GM18511 (cell line): ENCODE measurements around the gene CLEC16A.

Experiments used
- ATAC-seq: cut with Tn5 transposase; IDR thresholded peaks from one replicate; pipeline ENCODE4 v1.9.1; 2021; ENCODE audit warnings: mild to moderate bottlenecking, moderate library complexity; ENCODE audit not compliant: unreplicated experiment

The CLEC16A gene

DNA sequence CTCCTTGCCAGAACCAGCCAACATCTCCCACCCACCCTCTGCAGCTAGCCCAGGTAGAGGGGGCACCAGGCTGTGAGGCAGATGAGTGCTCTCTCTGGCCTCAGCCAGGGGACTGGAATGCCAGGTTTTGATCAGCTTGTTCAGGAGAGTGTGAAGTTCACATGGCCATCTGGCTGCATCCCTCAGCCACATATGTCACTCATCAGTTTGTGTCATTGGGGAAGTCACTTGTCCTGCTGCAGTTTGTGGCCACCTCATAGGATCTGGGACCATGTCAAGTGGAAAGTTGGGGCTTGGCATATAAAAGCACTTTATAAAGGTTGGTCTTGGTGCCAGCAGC is 164.1 kb downstream of the CLEC16A start:
- no peak for ATAC-seq

GRCh38 chr16:11109566-11109965 is 165.2 kb downstream of the CLEC16A start:
- no peak for ATAC-seq

GRCh38 chr16:11111150-11111549 is 166.8 kb downstream of the CLEC16A start:
- no peak for ATAC-seq

- ATAC-seq: no peak
These were observed 167.7 kb downstream of the CLEC16A start for GRCh38 chr16:11111856-11112634.

- no peak for ATAC-seq
These were observed 168.5 kb downstream of the CLEC16A start for GRCh38 chr16:11112723-11113348.

DNA sequence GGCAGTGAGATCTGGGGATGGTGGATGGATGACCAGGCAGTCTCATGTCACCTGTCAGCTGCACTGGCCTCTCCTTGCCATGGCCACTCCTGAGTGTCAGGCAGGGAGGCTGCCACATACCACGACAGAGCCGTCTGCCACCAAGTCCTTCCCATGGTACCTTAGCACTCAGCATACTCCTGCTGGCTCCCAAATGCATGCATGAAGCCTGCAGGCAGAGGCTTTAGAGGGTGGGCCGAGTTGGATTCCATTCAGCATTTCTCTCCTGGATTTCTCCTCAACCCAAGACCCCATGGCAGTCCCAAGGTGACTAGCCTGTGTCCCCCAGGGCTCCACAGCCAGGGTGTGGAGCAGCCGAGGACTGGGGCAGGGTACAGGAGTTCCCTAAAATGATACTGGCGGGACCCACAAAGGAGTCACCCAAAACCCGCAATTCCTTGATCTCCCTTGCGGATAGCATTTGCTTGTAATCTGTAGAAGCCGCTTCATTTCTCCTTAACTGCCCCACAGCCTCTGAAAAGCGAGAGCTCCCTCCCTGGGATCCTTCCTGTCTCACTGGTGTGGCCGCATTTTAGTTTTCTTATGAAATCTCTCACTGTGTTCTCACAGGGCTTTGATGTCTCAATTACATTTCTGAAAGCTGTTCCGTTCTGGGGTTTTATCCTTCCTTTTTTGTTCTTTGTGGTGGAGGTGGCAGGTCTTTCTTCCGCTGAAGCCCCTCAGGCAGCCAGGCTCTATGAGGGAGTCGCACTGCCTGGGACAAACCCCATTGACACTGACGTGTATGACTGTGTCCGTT is 170.2 kb downstream of the CLEC16A start:
- no peak for ATAC-seq

DNA sequence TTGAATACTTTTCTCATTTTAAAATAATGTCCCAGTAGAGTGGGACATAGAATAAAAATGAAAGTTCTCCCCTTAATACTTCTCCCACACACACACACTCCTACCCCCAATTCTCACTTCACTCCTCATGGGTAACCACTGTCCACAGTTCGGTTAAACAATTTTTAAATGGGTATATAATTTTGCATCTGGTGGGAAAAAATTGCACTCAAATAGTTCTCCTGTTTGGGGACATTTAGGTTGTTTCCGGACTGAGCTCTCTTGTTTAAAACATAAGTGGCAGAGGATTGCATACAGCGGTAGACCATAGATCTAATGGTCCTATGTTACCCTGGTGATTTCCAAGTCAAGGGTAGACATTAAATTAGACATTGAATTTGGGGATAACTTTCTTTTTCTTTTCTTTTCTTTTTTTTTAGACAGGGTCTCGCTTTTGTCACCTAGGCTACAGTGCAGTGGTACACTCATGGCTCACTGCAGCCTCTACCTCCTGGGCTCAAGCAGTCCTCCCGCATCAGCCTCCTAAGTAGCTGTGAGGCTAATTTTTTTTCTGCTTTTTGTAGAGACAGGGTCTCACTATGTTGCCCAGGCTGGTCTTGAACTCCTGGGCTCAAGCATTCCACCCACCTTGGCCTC is 173.3 kb downstream of the CLEC16A start:
- ATAC-seq: no peak

DNA sequence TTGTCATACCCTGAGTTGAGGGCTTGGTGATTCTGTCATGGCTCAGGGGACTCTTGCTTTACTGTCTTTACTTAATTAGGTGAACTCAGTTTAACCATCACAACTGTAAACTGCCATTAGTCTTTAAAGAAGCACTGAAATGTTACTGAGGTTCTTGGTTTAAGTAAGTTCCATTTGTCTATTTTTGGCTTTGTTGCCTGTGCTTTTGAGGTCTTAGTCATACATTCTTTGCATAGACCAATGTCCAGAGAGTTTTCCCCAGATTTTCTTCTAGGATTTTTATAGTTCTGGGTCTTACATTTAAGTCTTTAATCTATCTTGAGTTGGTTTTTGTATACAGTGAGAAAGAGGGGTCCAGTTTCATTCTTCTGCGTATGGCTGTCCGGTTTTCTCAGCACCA is 174.1 kb downstream of the CLEC16A start:
- no peak for ATAC-seq

DNA sequence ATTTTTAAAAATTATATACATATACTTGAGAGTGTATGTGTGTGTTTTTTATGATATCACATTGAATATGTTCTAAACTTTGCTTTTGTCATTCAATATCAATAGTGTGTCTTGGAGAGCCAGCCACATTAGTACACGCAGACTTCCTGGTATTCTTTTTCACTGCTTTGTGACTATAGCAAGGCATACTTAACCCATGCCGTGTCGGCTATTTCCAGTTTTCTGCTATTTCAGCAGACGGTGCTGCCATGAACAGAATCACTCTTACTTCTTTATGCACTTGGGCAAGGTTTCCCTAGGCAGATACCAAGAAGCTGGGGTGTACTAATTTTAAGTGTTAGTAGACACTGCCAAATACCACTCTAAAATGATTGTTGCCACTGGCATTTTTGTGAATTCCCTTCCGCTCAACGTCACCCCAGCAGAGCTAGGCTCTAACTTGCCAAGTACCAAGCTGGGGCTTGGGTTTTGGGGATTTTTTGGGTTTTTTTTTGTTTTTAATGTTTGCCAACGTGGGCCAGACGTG is 176.8 kb downstream of the CLEC16A start:
- no peak for ATAC-seq

- ATAC-seq: no peak
These were observed 177.7 kb downstream of the CLEC16A start for GRCh38 chr16:11121914-11122692.

DNA sequence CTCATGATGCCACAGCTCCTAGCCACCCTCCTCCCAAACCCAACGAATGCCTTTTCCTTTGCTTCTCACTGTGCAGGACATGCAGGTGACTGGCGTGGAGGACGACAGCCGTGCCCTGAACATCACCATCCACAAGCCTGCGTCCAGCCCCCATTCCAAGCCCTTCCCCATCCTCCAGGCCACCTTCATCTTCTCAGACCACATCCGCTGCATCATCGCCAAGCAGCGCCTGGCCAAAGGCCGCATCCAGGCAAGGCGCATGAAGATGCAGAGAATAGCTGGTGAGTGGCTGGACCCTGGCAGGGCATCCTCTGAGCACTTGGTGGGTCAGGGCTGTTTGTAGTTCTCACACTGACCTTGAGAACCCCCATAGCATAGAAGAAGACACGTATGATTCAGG is 179.3 kb downstream of the CLEC16A start:
- no peak for ATAC-seq

GRCh38 chr16:11125936-11126335 is 181.6 kb downstream of the CLEC16A start:
- ATAC-seq: no peak

- ATAC-seq: no peak
These were observed 182.2 kb downstream of the CLEC16A start for GRCh38 chr16:11126399-11127054.

DNA sequence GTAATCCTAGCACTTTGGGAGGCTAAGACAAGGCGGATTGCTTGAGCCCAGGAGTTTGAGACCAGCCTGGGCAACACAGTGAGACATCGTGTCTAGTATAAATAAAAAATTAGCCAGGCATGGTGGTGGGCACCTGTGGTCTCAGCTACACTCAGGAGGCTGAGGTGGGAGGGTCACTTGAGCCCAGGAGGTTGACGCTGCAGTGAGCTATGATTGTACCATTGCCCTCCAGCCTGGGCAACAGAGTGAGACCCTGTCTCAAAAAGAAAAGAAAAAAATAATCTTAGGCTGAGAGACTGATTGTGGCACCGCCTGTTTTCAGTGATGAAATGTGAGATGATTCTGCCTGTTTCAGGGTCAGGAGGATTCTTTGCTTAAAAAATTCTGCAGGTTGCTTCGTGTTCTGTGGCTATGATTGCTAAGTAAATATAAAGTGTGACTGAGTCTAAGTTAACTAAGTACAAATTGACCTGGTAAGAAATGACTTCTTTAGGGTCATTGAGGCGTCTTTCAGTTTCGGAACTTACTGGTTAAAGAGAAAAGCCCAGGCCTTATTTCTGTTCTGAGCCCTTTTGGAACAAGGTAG is 183.3 kb downstream of the CLEC16A start:
- no peak for ATAC-seq

DNA sequence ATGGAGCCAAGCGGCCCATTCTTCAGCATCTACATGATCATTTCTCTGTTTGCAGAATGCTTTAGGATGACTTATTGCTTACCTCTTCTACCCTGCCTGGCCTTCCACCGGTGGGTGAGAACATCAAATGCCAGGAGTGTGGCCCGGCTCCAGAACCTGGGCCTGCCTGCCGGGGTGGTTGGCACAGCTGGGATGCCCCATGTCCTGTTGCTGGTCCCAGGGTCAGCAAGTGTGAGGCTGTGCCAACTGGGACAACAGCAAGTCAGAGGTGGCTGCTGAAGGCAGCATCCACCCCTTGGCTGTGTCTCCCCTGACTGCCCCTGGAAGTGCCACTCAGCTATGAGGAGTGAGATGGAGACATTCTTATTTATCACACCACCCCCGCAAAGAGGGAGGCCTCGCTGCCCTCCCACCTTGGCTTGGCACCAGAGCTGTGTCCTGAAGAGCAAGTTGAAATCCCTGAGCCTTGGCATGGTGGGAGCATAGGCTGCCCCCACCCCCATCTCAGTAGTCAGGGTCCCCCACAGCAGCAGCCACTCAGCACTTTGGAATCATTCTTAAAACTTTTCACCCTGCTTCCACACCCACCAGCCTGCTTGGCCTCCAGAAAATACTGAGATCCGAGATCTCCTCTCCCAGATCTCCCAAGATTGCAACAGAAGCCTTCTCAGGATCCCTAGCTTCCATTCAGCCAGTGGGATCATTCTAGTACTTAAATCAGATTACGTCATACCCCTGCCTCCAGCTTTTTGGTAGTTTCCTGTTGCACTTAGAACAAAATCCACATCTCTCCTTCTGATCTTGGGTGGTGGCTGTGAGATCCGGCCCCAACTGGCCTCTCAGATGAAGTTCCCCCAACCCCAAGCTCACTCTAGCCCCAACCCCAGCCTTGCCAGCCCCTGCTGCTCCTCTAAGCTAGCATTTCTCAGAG is 184.1 kb downstream of the CLEC16A start:
- ATAC-seq: no peak

GRCh38 chr16:11129378-11129781 is 185.0 kb downstream of the CLEC16A start:
- ATAC-seq: no peak

DNA sequence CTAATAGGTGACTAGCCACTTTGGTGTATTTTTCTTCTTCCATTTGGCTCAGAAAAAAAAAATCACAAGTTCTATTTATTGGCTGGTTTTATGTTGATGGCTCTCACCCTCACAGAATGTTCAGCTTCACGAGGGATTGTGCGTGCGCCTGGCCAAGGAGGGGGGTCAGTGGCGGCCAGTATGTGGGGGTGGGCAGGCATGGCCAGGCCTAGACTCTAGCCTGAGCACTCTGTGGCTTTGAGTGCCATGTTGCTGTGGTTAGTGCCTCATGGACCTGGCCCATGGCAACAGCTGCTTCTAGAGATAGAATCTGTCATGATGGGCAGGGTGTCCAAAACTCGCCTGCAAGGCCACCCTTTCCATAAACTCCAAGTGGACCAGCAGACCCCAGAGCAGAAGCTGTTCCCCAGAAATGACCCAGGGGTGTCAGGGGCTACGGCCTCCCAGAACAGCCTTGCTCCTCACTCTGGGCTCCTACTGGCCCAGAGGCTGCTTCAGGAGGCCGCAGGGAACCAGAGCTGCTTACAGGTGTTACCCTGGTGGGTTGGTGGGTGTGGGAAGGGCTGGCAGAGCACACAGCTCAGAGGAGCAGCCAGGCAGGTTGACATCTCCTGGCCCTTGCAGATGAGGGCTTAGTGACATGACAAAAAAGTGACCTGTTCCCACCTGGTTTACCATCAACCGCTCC is 186.8 kb downstream of the CLEC16A start:
- no peak for ATAC-seq

- ATAC-seq: no peak
These were observed 187.3 kb downstream of the CLEC16A start for GRCh38 chr16:11131706-11132105.
